CD4-positive, alpha-beta T cell treated with Interleukin-4 for 1 hour (primary cell): ENCODE measurements around the gene GIPC1.

Source experiments
- DNase-seq, 2 donors: peaks; one replicate each; pipeline ENCODE4 v3.0.0-alpha.2; 2020 to 2022

The GIPC1 gene

DNA sequence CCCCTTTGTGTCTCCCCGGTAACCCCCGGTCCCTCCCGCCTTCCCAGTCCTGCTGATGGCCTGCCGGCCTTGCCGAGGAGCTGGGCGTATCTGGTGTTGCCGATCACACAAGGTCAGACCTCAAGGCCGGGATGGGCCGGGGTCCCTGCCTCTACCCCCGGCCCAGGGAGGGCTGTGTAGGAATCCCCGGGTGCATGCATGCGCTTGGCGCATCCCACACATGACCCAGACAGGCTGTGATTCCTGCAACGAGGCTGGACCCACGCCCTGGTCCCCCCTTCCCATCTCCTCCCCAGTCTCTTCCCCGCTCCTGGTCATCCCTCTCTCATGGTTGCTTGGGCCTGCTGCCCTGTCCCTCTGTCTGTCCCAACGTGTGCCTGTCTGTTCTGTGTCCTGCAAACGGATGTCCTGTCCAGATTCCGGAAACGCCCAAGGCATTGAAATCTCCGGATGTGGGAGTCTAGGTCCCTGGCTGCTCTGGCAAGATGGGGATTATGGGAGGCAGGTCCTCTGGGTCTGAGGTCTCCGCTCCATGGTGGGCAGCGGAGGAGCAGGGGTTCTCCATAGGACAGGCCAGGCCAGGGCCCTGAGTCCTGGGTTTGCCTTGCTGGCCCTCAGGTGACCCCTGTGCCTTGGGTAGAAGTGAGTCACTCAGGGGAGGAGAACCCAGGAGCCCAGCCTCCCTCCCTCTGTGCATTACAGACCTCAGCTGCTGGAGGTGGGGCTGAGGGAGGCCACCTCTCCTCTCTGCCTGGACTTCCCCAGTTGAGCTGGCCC is 61.2 kb downstream of the GIPC1 start:
- peak; percentile 39 to 73 for DNase-seq

DNA sequence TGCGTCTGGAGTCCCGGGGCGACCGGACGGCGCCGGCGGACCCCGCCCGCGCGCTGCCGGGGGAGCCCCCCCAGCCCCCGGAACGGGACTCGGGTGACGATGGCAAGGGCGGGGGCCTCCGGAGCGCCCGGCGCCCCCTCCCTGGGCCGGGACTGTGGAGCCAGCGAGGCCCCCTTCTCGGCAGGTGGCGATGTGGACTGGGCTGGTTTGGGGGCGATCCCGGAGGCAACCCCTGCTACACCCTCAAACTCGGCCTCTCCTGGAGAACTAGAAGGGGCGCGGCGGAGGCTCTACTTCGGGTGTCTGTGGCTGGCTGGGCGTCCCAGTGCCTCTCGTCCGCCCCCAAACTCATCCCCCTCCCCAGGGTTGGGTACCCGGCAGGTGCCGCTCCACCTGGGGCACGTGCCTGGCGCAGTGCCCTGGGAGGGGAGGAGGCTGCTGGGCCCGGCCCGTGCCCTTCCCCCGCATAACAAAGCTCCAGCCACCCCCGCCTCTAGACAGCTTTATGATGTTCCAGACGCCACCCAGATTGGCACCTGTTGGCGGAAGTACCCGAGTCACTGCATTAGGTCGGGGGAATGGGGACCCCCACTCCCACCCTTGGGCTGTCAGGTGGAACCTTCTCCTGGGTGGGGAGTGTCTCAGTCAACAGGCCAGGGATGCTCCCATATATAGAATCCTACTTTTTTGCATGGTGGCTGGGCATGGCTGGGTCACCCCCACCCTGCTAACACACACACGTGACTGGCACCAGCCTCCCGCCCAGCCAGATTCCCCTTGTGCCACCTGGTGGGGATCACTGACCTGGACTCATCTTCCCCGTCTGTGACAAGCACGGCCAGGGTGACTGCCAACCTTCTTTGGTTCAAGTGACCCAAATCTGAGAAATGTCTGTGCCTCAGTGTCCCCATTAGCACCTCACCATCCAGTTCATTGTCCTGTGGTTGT is 62.1 kb downstream of the GIPC1 start:
- peak; percentile 55 to 56 for DNase-seq

DNA sequence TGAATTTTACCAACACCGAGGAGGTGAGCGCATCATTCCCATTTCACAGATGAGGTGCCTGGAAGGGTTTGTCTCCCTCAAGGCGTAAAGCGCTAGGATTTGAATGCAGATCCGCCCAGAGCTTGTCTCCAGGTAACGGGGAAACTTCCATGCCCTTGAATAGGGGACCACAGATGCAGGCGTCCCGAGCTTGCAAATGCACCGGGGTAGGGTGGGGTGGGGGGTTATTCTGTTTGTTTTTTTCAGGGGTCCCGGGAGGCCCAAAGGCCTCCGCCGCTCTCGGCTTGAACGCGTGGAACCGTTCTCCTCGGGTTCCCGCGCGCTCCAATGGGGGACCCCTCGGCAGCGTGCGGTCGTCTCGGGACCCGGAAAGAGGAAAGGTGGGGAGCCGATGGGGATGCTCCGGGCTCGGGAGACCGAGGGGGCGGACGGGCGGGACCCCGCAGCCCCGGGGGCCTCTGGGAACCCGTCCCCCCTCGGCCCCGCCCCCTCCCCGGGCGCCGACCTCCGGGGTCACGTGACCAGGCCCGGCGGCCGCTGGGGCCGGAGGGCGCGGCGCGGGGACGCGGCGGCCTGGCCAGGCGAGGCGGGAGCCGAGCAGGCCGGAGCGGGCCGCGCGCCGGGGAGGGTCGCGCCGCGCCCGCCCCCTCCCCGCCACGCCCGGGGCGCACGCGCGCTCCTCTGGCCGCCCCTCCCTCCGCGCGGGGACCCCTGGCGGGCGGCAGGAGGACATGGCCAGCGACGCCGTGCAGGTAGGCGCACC is 63.0 kb downstream of the GIPC1 start, which contains the start of gene PKN1:
Gene PKN1, plus strand, starts transcription at position 516 of the 763 bp plus-strand sequence. Its CDS starts 216 bp downstream, at position 732.
- peak; percentile 31 to 49 for DNase-seq

DNA sequence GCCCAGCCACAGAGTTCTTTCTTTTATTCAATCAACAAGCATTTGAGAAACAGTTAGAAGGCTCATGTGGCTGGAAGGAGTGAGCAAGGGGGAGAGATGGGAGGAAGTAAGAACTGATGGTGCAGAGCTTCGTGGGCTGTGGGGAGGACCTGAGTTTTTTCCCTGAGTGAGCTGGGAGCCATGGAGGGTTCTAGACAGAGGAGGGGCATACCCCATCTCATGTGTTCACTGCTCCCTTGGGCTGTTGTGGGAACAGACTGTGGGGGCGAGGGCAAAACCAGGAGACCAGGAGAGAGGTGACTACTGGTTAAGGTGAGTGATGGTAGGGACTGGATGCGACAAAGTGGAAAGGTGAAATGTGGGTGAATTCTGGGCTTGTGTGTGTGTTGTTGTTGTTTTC is 65.2 kb downstream of the GIPC1 start:
- DNase-seq = no peak

DNA sequence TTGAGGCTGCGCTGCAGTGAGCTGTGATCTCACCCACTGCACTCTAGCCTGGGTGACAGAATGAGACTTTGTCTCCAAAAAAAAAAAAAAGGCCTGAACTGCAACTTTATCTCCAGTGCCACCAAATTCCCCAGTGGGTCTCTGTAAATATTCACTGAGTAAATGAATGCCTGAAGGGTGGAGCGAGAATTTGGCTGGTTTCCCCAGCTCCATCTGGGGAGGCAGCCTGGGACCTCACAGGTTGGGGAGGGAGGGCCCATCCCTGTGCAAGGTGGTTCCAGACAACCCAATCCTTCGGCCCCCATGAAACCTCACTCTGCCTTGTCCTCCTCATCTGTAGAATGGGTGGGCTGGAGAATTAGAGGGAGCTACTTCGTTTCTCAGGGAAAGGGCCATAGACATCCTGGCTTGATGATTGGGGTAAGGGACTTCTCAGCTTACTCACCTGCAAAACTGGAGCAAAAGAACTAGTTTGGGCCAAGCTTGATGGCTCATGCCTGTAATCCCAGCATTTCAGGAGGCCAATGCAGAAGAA is 67.0 kb downstream of the GIPC1 start:
- no peak for DNase-seq
